DND-41 (cell line): ENCODE results near the gene DOK6.

Source experiments
- CTCF ChIP-seq: IDR thresholded peaks from 2 replicates; pipeline ENCODE4 v1.5.1; 2012; ENCODE audit warnings: borderline replicate concordance, low read length, moderate library complexity, mild to moderate bottlenecking; ENCODE audit not compliant: poor library complexity, severe bottlenecking; ENCODE audit errors: extremely low read depth
- EZH2 ChIP-seq: IDR thresholded peaks from 3 replicates; pipeline ENCODE4 v1.6.1; 2012; ENCODE audit warnings: borderline replicate concordance, low read depth, mild to moderate bottlenecking, moderate library complexity, low read length, inconsistent platforms; ENCODE audit not compliant: severe bottlenecking

- TF ChIP-seq CTCF: no peak
- TF ChIP-seq EZH2: no peak
Measured at GRCh38 chr18:69495841-69496533, 95.3 kb downstream of the DOK6 start.
